ENCODE measurements around the gene WDHD1. TPM values are rescaled to one million over a fixed set of nuclear protein-coding genes. Genes with fewer than 3 reads are reported as not detected.
"Not testable (repeated sequence)": the region's sequence is repeated elsewhere in the genome, so short reads cannot be mapped to it uniquely, and the experiment has no call there.

The WDHD1 gene
- total RNA-seq, 5 donors from 2014 or later (not counting 1 experiment from before 2014, with no cell fraction given): 2.5 to 6.1 (median 4.9) TPM

- CTCF ChIA-PET: interaction anchor here (0.5 to 3.4 kb wide), 12 partner anchors 8 to 533 kb away, joined by 3 to 27 read pairs (median 4); partner anchors contain the start of gene CGRRF1 (in 1 of the 2)
- no peak for ATAC-seq (replicated peaks in 1 of 4)
- DNase-seq: peak in 17 of 35 experiments; percentile 1 to 45 (median 10)
Observed at GRCh38 chr14:54901380-54902142, 125.3 kb downstream of the WDHD1 start.

GRCh38 chr14:54899573-54899972 lies 127.3 kb downstream of the WDHD1 start:
- Histone ChIP-seq H3K9me3 (no peaks in the 10 kb centered on the region), H3K4me1 (ENCODE audit: control insufficient read depth in 1 of 2, extremely low read depth in 1 of 2, insufficient read depth in 2 of 2, low read length in 2 of 2) (peaks cover 4 to 29% of the 10 kb centered on the region in 2 experiments), H3K36me3 (ENCODE audit: control insufficient read depth in 2 of 2, extremely low read depth in 1 of 2, insufficient read depth in 1 of 2, low read length in 1 of 2) (peaks cover 0 to 3% of the 10 kb centered on the region in 2 donors), H3K27ac (ENCODE audit: low read length) (no peak overlapping the region), H3K27me3 (replicated peaks in 1 of 2; ENCODE audit: control insufficient read depth in 2 of 2, extremely low read depth in 1 of 2, insufficient read depth in 2 of 2, low read length in 1 of 2) (no peaks in the 10 kb centered on the region), H3K4me3 (ENCODE audit: control insufficient read depth in 1 of 2, extremely low read depth in 1 of 2, low read length in 1 of 2) (no peak overlapping the region)
- peaks cover 25 to 46% (median 44%) of the 10 kb centered on the region in 3 donors for H3K4me1 Mint-ChIP-seq
- H3K27ac Mint-ChIP-seq: peak overlapping the region in 1 of 2 donors; percentile 52
- CTCF ChIA-PET: interaction anchor here in 1 of 2 donors (0.6 to 1.7 kb wide), 3 partner anchors 11 to 1643 kb away, joined by 3 to 4 read pairs (median 4); no protein-coding TSS in a partner anchor
- ATAC-seq (replicated peaks in 1 of 4) (no peak), DNase-seq (no peak)
- H3K9me3 Mint-ChIP-seq: no peaks in the 10 kb centered on the region
- no CpG with 5 or more reads among the region's 5 CpGs for WGBS (ENCODE audit: insufficient coverage)
- POLR2A ChIA-PET: no interaction called here
- H3K4me3 Mint-ChIP-seq: peak overlapping the region in 1 of 3 donors; percentile 83
- peaks cover 2% of the 10 kb centered on the region for H3K36me3 Mint-ChIP-seq
- no peaks in the 10 kb centered on the region for H3K27me3 Mint-ChIP-seq

More at GRCh38 chr14:54901380-54902142, 125.3 kb downstream of the WDHD1 start:
- Histone ChIP-seq H3K27ac (ENCODE audit: low read length) (peak overlapping the region; percentile 94), H3K4me3 (ENCODE audit: control insufficient read depth in 1 of 2, extremely low read depth in 1 of 2, low read length in 1 of 2) (peak overlapping the region; percentile 94 to 96), H3K9me3 (no peaks in the 10 kb centered on the region), H3K4me1 (ENCODE audit: control insufficient read depth in 1 of 2, extremely low read depth in 1 of 2, insufficient read depth in 2 of 2, low read length in 2 of 2) (peaks cover 4 to 29% of the 10 kb centered on the region in 2 experiments), H3K27me3 (replicated peaks in 1 of 2; ENCODE audit: control insufficient read depth in 2 of 2, extremely low read depth in 1 of 2, insufficient read depth in 2 of 2, low read length in 1 of 2) (no peaks in the 10 kb centered on the region), H3K36me3 (ENCODE audit: control insufficient read depth in 2 of 2, extremely low read depth in 1 of 2, insufficient read depth in 1 of 2, low read length in 1 of 2) (peaks cover 0 to 3% of the 10 kb centered on the region in 2 donors)
- peaks cover 2% of the 10 kb centered on the region for H3K36me3 Mint-ChIP-seq
- POLR2A ChIA-PET: interaction anchor here (0.6 to 1.8 kb wide), 3 partner anchors 20 to 273 kb away, joined by 4 to 8 read pairs (median 4); no protein-coding TSS in a partner anchor
- peak overlapping the region; percentile 83 to 88 for H3K27ac Mint-ChIP-seq
- peaks cover 15 to 32% (median 26%) of the 10 kb centered on the region in 3 donors for H3K4me1 Mint-ChIP-seq
- H3K4me3 Mint-ChIP-seq: peak overlapping the region; percentile 83 to 88 (median 86)
- under 1% methylated on average over 29 of the region's 42 CpGs for WGBS (ENCODE audit: insufficient coverage)
- no peaks in the 10 kb centered on the region for H3K27me3 Mint-ChIP-seq
- H3K9me3 Mint-ChIP-seq: no peaks in the 10 kb centered on the region

- DNase-seq; H3K36me3 Mint-ChIP-seq; H3K36me3 ChIP-seq (ENCODE audit: control insufficient read depth in 2 of 2, extremely low read depth in 1 of 2, insufficient read depth in 1 of 2, low read length in 1 of 2); ATAC-seq (replicated peaks in 1 of 4); H3K27ac ChIP-seq (ENCODE audit: low read length); H3K9me3 Mint-ChIP-seq; H3K4me3 Mint-ChIP-seq; H3K9me3 ChIP-seq; POLR2A ChIA-PET; H3K4me3 ChIP-seq (ENCODE audit: control insufficient read depth in 1 of 2, extremely low read depth in 1 of 2, low read length in 1 of 2); H3K27me3 Mint-ChIP-seq; H3K27me3 ChIP-seq (replicated peaks in 1 of 2; ENCODE audit: control insufficient read depth in 2 of 2, extremely low read depth in 1 of 2, insufficient read depth in 2 of 2, low read length in 1 of 2): not testable (repeated sequence)
- WGBS (ENCODE audit: insufficient coverage): 100% methylated on average over 2 of the region's 5 CpGs
- Mint-ChIP-seq H3K4me1 (peaks cover 25 to 55% (median 49%) of the 10 kb centered on the region in 3 donors), H3K27ac (peak overlapping the region in 1 of 2 donors; percentile 34)
- peaks cover 4 to 24% of the 10 kb centered on the region in 2 experiments for H3K4me1 ChIP-seq (ENCODE audit: control insufficient read depth in 1 of 2, extremely low read depth in 1 of 2, insufficient read depth in 2 of 2, low read length in 2 of 2)
- CTCF ChIA-PET: interaction anchor here (0.5 to 2.2 kb wide), 3 partner anchors 9 to 213 kb away, joined by 4 to 11 read pairs (median 6); no protein-coding TSS in a partner anchor
Observed at GRCh38 chr14:54897809-54898555, 128.9 kb downstream of the WDHD1 start.

- H3K4me3 ChIP-seq (ENCODE audit: control insufficient read depth in 1 of 2, extremely low read depth in 1 of 2, low read length in 1 of 2): no peak overlapping the region
- ChIA-PET POLR2A (no interaction called here), CTCF (interaction anchor here in 1 of 2 donors (1.0 kb wide), 1 partner anchor 15 kb away, joined by 3 read pairs; no protein-coding TSS in a partner anchor)
- Mint-ChIP-seq H3K27ac (peak overlapping the region; percentile 13 to 70), H3K36me3 (peaks cover 2% of the 10 kb centered on the region), H3K4me1 (peaks cover 30 to 56% (median 52%) of the 10 kb centered on the region in 3 donors), H3K27me3 (no peaks in the 10 kb centered on the region), H3K4me3 (no peak overlapping the region), H3K9me3 (no peaks in the 10 kb centered on the region)
- no CpG with 5 or more reads among the region's 4 CpGs for WGBS (ENCODE audit: insufficient coverage)
- H3K27ac ChIP-seq (ENCODE audit: low read length): no peak overlapping the region
- H3K9me3 ChIP-seq: no peaks in the 10 kb centered on the region
- H3K4me1 ChIP-seq (ENCODE audit: control insufficient read depth in 1 of 2, extremely low read depth in 1 of 2, insufficient read depth in 2 of 2, low read length in 2 of 2): peaks cover 4 to 16% of the 10 kb centered on the region in 2 experiments
- no peak for ATAC-seq (replicated peaks in 1 of 4)
- H3K27me3 ChIP-seq (replicated peaks in 1 of 2; ENCODE audit: control insufficient read depth in 2 of 2, extremely low read depth in 1 of 2, insufficient read depth in 2 of 2, low read length in 1 of 2): no peaks in the 10 kb centered on the region
- peaks cover 0 to 3% of the 10 kb centered on the region in 2 donors for H3K36me3 ChIP-seq (ENCODE audit: control insufficient read depth in 2 of 2, extremely low read depth in 1 of 2, insufficient read depth in 1 of 2, low read length in 1 of 2)
- DNase-seq: no peak
Observed at GRCh38 chr14:54895683-54896082, 131.2 kb downstream of the WDHD1 start.

- H3K27ac Mint-ChIP-seq: peak overlapping the region; percentile 13 to 70
- peaks cover 30 to 53% (median 49%) of the 10 kb centered on the region in 3 donors for H3K4me1 Mint-ChIP-seq
- H3K27ac ChIP-seq (ENCODE audit: low read length): no peak overlapping the region
- 100% methylated on average over 1 of the region's 3 CpGs for WGBS (ENCODE audit: insufficient coverage)
- CTCF ChIA-PET: interaction anchor here in 1 of 2 donors (1.0 kb wide), 1 partner anchor 14 kb away, joined by 3 read pairs; no protein-coding TSS in a partner anchor
- H3K9me3 Mint-ChIP-seq: no peaks in the 10 kb centered on the region
- no peak overlapping the region for H3K4me3 Mint-ChIP-seq
- POLR2A ChIA-PET: no interaction called here
- peaks cover 0 to 9% of the 10 kb centered on the region in 2 experiments for H3K4me1 ChIP-seq (ENCODE audit: control insufficient read depth in 1 of 2, extremely low read depth in 1 of 2, insufficient read depth in 2 of 2, low read length in 2 of 2)
- peaks cover 2% of the 10 kb centered on the region for H3K36me3 Mint-ChIP-seq
- H3K4me3 ChIP-seq (ENCODE audit: control insufficient read depth in 1 of 2, extremely low read depth in 1 of 2, low read length in 1 of 2): no peak overlapping the region
- ATAC-seq (replicated peaks in 1 of 4) (no peak), DNase-seq (no peak)
- no peaks in the 10 kb centered on the region for H3K9me3 ChIP-seq
- H3K36me3 ChIP-seq (ENCODE audit: control insufficient read depth in 2 of 2, extremely low read depth in 1 of 2, insufficient read depth in 1 of 2, low read length in 1 of 2): peaks cover 0 to 3% of the 10 kb centered on the region in 2 donors
- no peaks in the 10 kb centered on the region for H3K27me3 Mint-ChIP-seq
- no peaks in the 10 kb centered on the region for H3K27me3 ChIP-seq (replicated peaks in 1 of 2; ENCODE audit: control insufficient read depth in 2 of 2, extremely low read depth in 1 of 2, insufficient read depth in 2 of 2, low read length in 1 of 2)
Observed at GRCh38 chr14:54894995-54895394, 131.9 kb downstream of the WDHD1 start.
